NCI-H1417 treated with DMSO at 0.1 percent for 48 hours (cell line): Measurements from ENCODE around the gene LMF1.
"Not testable (repeated sequence)": the region's sequence is repeated elsewhere in the genome, so short reads cannot be mapped to it uniquely, and the experiment has no call there.

ENCODE experiments used
- DNase-seq: peaks from one replicate; lab custom pipeline; 2025; lab: John Stamatoyannopoulos, UW

LMF1 gene

GRCh38 chr16:845351-845745 lies 125.4 kb downstream of the LMF1 start:
- no peak for DNase-seq

- DNase-seq = no peak
Observed at GRCh38 chr16:844638-845350, 126.0 kb downstream of the LMF1 start.

GRCh38 chr16:843771-844170 lies 127.0 kb downstream of the LMF1 start:
- no peak for DNase-seq

- no peak for DNase-seq
Observed at GRCh38 chr16:842711-843560, 127.8 kb downstream of the LMF1 start.

GRCh38 chr16:842061-842476 lies 128.7 kb downstream of the LMF1 start:
- DNase-seq = no peak

GRCh38 chr16:841455-842060 lies 129.2 kb downstream of the LMF1 start:
- DNase-seq = no peak

- no peak for DNase-seq
Observed at GRCh38 chr16:840561-841454, 130.0 kb downstream of the LMF1 start.

GRCh38 chr16:839643-840408 lies 131.0 kb downstream of the LMF1 start:
- DNase-seq = no peak

GRCh38 chr16:838741-839140 lies 132.0 kb downstream of the LMF1 start:
- DNase-seq = no peak

GRCh38 chr16:836822-837221 lies 134.0 kb downstream of the LMF1 start:
- not testable (repeated sequence) for DNase-seq

GRCh38 chr16:836221-836620 lies 134.6 kb downstream of the LMF1 start:
- DNase-seq = no peak

GRCh38 chr16:835373-835772 lies 135.4 kb downstream of the LMF1 start:
- DNase-seq = no peak

- DNase-seq = no peak
Observed at GRCh38 chr16:833411-833810, 137.4 kb downstream of the LMF1 start.

- no peak for DNase-seq
Observed at GRCh38 chr16:832652-833336, 138.0 kb downstream of the LMF1 start.

GRCh38 chr16:831571-832413 lies 139.0 kb downstream of the LMF1 start:
- no peak for DNase-seq

GRCh38 chr16:830871-831570 lies 139.8 kb downstream of the LMF1 start:
- DNase-seq = no peak

GRCh38 chr16:830107-830870 lies 140.5 kb downstream of the LMF1 start:
- DNase-seq = no peak

GRCh38 chr16:828891-829290 lies 141.9 kb downstream of the LMF1 start:
- no peak for DNase-seq
